Measurements from ENCODE around the gene BANP.

Gene BANP

GRCh38 chr16:88070989-88071625 lies 119.9 kb downstream of the BANP start:
- Mint-ChIP-seq H3K4me1 (peaks cover 18% of the 10 kb centered on the region), H3K4me3 (no peak overlapping the region), H3K27ac (no peak overlapping the region), H3K27me3 (ENCODE audit: low read depth) (no peaks in the 10 kb centered on the region), H3K36me3 (ENCODE audit: low read depth) (peaks cover 14% of the 10 kb centered on the region), H3K9me3 (no peaks in the 10 kb centered on the region)
- no peak for TF ChIP-seq CTCF (IDR thresholded peaks at IDR 0.05; ENCODE audit: unreplicated experiment in 3 of 3)

GRCh38 chr16:88071908-88072307 lies 120.7 kb downstream of the BANP start:
- Mint-ChIP-seq H3K4me1 (peaks cover 14% of the 10 kb centered on the region), H3K27ac (no peak overlapping the region), H3K4me3 (no peak overlapping the region), H3K27me3 (ENCODE audit: low read depth) (no peaks in the 10 kb centered on the region), H3K9me3 (no peaks in the 10 kb centered on the region), H3K36me3 (ENCODE audit: low read depth) (peaks cover 18% of the 10 kb centered on the region)
- no peak for TF ChIP-seq CTCF (IDR thresholded peaks at IDR 0.05; ENCODE audit: unreplicated experiment in 3 of 3)

GRCh38 chr16:88072571-88073001 lies 121.4 kb downstream of the BANP start:
- no peak overlapping the region for H3K4me3 Mint-ChIP-seq
- TF ChIP-seq CTCF (IDR thresholded peaks at IDR 0.05; ENCODE audit: unreplicated experiment in 3 of 3): no peak
- H3K4me1 Mint-ChIP-seq: peaks cover 14% of the 10 kb centered on the region
- H3K9me3 Mint-ChIP-seq: no peaks in the 10 kb centered on the region
- no peaks in the 10 kb centered on the region for H3K27me3 Mint-ChIP-seq (ENCODE audit: low read depth)
- H3K27ac Mint-ChIP-seq: no peak overlapping the region
- peaks cover 22% of the 10 kb centered on the region for H3K36me3 Mint-ChIP-seq (ENCODE audit: low read depth)

- Mint-ChIP-seq H3K4me1 (peaks cover 14% of the 10 kb centered on the region), H3K27ac (no peak overlapping the region), H3K9me3 (peaks cover 3% of the 10 kb centered on the region), H3K4me3 (no peak overlapping the region), H3K36me3 (ENCODE audit: low read depth) (peaks cover 28% of the 10 kb centered on the region), H3K27me3 (ENCODE audit: low read depth) (no peaks in the 10 kb centered on the region)
- no peak for TF ChIP-seq CTCF (IDR thresholded peaks at IDR 0.05; ENCODE audit: unreplicated experiment in 3 of 3)
Measured at GRCh38 chr16:88073201-88073721, 122.0 kb downstream of the BANP start.

GRCh38 chr16:88074041-88074440 lies 122.8 kb downstream of the BANP start:
- Mint-ChIP-seq H3K4me3 (no peak overlapping the region), H3K27me3 (ENCODE audit: low read depth) (no peaks in the 10 kb centered on the region), H3K36me3 (ENCODE audit: low read depth) (peaks cover 34% of the 10 kb centered on the region), H3K9me3 (peaks cover 7% of the 10 kb centered on the region), H3K4me1 (peaks cover 11% of the 10 kb centered on the region), H3K27ac (no peak overlapping the region)
- TF ChIP-seq CTCF (IDR thresholded peaks at IDR 0.05; ENCODE audit: unreplicated experiment in 3 of 3): no peak

All from nephron (organoid).